HS-5 (cell line): ENCODE data around the gene GPC6.

Source experiments
- DNase-seq: peaks from one replicate; pipeline ENCODE4 v3.0.0-alpha.2; 2012; ENCODE audit warnings: low read depth

GPC6 gene

DNA sequence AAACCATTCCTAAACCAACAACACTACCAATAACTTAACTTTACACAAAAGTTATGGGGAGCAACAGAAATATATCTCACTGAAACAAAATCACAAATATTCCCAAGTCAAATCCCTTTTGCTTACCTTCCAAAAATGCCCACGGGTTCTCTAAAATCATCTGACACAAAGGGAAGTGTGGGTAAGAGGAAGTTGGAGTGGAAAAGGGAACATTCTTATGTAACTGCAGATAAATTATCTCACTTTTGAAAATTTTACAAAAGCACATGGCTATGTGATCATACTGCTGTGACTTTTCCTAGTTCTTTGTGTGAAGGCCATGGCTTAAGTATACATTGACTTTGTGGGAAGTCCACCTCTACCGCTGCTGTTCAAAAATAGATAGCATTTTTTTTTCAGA is 350.5 kb downstream of the GPC6 start:
- DNase-seq: no peak

DNA sequence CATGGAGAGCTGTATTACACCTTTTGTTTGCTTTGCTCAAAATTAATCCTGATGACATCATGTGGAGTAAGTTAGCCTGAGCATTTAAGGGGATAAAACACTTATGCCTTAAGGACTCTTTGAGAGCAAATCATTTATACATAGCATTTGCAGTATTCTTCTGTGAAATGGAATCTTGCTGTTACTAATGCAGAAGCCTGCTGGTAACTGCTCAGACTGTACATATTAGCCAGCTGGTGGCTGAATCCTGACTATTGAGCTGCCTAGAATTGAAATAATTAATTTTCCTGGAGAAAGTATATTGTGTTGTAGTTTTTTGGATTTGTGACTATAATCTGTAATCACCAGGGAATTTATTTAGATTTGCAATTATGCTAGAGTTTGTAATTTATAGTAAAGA is 363.2 kb downstream of the GPC6 start:
- DNase-seq: no peak

DNA sequence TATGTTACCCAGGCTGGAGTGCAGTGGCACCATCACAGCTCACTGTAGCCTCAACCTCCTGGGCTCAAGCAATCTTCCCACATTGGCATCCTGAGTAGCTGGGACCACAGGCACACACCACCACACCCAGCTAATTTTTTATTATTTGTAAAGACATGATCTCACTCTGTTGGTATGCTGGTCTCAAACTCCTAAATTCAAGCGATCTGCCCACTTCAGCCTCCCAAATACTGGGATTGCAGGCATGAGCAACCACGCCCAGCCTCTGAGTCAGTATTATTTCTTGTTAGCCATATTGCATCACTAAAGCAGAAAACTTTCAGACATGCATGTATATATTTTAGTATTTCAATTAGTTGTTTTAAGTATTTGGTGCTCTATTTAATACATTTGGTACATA is 376.4 kb downstream of the GPC6 start:
- DNase-seq: peak; percentile 75

DNA sequence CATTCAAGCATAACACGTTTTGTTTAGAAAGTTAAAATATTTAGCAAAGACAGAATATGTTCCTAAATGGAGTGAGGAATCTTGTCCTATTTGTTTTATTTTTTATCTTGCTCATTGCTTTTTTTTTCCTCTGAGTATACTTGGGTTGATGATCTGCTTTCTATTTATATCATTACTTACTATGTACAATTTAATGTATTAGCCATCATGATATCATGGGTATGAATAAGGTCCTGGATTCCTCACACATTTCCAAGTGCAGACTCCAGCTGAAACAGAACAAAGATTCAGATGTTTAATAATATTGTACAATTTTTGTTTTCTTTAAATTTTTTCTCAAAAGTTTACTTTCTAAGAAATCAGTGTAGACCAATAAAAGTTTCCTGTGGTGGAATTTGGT is 388.2 kb downstream of the GPC6 start:
- DNase-seq: no peak

DNA sequence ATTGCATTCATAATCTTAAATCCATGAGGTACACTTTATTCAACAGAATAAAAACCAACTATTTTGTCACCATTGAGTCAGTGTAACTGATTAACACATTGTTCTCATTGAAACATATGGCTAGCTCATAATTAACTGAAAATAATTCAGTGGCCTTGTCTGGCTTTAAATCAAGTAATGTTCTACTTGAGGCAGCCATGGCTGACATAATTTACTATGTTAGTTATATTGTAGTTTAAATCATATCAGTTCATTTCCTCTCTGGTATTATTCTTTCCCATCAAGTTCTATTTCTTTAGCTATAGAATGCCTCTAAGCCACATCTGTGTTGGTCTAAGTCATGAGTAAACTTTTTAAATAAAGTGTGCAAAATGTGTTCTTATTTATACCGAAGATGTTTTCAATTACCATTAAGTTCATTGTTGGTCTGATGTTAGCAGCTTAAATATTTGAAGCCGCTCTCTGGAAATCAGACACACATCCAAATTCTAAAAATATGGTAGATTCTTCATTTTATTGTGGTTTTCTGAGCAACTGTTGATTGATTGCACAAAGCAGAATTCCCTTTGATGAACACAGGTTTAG is 393.7 kb downstream of the GPC6 start:
- peak; percentile 23 for DNase-seq

DNA sequence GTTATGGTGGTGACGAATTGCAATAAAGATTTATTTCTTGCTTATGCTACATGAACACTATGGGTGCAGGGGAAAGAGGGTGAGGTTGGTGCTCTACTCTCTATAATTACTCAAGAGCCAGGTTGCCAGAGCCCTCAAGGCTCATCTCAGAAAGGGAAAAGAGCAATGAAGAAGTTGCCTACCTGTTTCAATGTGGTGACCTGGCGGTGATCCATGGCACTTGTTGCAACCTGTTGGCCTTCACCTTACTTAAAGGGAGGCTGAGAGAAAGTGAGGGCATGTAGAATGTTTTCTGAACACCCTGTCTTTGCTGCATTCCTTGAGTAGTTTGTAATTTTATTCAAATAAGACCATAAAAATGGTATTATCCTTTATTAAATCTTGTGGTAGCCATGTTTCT is 394.4 kb downstream of the GPC6 start:
- DNase-seq: no peak

DNA sequence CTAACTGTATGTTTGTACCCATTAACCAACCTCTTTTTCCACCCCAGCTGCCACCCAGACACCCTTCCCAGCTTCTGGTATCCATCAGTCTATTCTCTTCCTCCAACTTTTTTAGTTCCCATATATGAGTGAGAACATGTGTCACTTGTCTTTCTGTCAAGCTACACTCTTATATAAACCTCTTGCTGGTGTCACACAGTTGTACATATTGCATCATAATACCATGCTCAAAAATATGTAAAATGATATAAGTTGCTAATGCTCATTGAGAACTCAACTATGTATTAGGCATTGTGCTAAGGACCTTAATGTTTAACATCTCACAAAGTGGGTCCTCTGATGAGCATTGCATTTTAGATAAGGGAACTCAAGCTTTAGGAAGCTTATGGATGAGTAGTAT is 395.4 kb downstream of the GPC6 start:
- no peak for DNase-seq

DNA sequence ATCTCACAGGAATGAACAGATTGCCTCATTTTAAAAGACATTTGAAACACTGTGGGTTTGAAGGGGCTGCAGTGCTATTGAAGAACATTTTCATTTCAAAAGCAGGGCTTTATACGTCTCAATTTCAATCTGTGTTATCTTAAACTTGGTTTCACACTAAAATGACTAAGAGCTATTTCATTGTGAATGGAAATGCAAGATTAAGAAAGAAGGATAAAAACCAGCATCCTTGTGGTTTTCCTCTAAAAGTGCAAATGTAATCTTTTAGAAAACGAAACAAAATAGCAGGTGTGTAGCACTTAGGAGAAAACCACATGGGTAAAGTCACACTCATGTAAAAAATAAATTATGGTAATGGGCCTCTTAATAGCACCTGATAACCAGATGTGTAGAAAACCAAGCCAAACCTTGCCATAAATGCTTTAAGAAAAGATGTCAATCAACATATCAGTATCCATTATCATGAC is 397.7 kb downstream of the GPC6 start:
- no peak for DNase-seq

DNA sequence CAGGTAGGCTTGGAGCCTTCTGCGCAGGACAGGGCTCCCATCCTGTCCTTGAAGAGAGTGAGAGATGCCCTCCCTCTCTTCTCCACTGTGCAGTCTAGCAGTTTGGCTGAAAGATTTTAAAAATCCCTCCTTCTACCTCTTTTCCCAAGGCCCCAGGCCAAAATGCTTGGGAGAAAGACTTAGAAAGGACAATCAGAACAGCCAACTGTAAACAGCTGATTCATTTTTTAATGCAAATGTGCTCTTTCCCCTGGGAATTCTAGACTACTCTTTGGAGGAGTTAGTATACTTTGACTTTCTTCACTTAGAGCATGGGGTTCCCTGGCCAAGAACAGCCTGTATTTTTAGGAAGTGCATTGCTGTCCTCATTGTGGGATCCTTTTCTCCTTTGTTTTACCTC is 398.9 kb downstream of the GPC6 start:
- DNase-seq: no peak

DNA sequence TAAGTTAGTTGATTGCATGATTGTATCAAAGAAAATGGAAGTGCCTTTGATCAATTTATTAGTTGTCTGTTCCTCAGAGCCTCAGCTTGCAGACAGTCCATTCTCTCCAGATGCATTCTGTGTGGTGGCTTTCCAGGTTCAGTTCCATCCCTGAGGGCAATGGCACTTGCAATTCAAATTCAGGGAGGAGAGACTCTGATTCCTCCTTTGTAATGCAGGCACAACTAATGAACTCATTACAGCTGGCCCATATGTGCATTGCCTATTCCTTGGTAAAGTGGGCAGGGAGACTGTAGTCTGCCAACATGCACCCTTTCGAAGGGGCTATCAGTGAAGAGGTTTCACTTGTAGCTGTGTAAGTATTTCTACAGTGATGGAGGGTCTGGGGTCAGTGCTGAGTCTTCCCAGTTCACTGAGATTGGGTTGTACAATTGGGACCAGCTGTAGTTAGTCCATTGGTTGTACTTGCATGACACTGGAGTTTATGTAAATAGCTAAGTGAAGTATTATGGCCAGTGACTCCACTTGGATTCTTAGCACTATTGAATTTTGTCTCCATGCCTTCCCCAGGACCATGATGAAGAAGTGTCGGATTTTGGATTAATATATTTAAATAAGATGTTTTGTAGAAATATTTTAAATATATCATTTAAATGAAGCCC is 401.7 kb downstream of the GPC6 start:
- no peak for DNase-seq

DNA sequence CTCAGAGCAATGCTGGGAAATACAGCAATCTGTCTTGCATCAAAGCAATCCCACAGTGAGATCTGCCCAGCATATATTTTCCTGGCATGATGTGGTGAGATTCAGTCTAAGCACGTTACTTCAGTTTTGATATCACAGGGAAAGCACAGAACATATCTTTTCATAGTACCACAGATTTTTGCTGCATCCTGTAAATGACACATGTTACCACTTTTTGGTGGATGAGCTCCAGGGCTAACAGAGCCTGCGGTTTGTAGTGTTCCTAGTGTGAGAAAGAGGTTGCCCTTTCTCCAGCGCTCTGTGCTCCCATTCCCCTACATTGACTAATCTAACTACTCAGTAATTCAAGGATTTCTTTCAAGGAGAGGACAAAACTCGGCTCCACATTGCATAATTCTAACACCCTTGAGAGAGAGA is 409.0 kb downstream of the GPC6 start:
- DNase-seq: no peak

DNA sequence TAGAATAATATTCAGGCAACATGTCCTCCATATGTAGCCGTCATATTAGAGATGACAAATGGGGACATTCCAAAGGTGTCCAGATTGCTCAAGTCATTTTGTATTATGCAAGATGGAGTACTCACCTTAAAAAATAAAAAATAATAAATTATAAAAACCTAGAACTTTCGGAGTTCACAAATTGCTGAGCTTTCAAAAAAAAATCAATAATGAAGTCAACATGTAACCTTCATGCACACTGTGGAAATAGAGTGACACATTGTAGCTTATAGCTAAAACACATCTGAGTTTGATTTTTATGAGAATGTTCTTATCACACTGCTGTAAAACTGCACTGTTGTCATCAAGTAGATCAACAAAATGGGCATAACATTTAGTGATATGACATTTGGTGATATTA is 411.2 kb downstream of the GPC6 start:
- DNase-seq: no peak

DNA sequence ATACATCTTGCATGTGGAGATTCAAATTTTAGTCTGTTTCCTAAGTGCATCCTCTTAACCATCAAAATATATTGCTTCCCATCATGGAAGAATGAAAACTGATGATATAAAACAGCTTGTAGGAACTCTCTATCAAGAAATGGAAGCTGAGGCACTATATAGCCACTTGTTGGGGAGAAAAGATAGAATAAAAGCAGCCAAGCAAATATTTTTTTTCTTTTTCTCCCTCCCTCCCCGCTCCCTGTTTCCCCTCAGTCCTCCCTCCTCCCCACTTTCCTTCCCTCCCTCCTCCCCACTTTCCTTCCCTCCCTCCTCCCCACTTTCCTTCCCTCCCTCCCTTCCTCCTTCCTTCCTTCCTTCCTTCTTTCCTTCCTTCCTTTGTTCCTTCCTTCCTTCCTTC is 413.8 kb downstream of the GPC6 start:
- DNase-seq: no peak

DNA sequence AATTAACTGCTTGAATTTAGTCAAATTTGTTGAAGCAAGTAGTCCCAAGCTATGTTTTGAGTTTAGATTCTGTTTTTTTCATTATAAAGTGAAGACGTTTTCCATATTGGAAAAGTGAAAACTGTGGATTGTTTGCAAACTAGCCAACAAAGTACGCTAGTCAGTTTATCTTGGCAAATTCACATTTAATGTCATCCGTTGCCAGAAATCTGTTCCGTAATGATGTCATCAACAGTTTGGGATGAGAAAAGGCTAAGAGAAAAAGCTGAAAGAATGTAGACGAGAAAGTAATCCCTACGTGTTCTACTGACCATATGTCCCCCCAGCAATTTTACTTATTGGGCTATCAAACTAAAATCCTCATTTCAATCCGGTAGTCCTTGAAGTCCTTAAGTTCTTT is 419.6 kb downstream of the GPC6 start:
- no peak for DNase-seq

DNA sequence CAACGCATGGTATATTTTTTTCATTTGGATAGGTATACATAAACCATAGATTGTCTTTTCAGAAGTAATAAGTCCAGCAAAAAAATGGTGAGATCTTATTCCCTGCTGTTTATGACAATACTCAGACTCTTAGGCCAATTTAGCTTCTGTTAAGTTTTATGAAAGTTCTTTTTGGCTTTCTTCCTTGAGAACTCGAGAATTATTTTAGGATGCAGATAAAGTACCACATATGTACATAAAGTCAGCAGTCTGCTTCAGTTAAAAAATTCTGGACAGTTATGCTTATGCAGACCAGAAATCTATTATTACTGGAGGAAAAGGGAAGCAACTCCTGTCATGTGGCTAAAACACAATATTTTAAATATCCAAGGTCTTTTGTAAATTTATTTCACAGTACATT is 422.9 kb downstream of the GPC6 start:
- no peak for DNase-seq

DNA sequence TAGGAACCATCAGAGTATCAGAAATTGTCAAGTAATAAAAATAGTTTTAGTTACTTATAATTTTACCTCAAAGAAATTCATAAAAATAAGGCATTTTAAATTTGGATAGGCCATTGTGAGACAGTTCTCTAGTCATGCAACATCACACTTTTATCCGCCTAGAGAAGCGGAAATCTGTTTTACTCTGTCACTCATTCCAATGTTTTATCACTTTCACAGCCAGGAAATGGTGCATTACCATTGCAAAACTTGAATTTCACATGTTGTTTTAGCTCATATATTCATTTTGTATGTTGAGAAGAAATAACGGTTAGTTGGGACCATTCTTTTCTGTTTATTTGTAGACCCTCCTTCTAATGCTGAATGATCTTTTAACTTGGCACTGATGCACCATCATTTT is 427.2 kb downstream of the GPC6 start:
- no peak for DNase-seq

DNA sequence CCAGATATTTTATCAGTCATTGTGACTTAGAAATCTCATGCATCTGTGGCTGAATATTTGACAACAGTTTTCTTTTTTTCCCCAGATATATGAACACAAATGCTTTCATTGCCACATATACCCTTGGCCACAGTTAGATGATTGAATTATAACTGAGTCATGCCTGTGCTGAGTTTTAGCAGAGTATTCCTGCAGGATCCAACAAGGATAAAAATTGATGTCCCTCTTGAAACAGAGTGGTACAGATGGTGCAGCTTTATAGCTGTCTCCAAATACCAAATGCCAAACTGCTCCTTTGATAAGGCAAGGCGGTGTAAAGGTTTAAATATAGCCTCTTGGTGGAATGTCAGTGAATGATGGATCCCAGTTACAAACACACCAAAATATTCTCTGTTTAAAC is 428.5 kb downstream of the GPC6 start:
- no peak for DNase-seq

DNA sequence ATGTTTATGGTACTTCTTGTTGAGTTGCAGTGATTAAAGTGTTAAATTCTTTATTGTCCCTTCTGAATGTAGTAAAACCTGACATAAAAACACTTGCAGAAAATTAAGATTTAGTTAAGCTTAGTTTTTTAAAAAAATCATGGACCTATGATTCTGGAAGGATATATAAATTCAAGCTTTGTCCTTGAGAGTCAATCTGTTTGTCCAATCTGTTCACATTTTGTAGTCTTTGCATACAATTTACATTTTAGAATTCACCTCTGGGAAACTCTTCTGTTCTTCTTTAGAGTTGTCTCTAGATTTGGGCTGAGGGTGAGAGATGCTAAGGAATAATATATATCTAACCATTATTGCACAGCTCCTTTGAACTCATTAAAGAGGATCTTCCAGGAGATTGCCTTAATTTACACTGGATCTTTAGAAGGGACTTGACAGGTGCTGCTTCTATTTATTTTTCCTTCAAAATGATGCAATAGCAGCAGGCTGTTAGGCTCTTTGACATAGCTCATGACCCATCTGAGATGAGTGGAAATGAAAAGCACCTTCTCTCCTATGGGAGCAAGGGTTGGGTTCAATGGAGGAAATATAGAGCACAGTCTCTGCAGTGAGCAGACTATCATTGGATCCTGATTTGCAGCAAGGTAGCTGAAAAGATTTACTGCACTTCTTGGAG is 433.9 kb downstream of the GPC6 start:
- DNase-seq: no peak

DNA sequence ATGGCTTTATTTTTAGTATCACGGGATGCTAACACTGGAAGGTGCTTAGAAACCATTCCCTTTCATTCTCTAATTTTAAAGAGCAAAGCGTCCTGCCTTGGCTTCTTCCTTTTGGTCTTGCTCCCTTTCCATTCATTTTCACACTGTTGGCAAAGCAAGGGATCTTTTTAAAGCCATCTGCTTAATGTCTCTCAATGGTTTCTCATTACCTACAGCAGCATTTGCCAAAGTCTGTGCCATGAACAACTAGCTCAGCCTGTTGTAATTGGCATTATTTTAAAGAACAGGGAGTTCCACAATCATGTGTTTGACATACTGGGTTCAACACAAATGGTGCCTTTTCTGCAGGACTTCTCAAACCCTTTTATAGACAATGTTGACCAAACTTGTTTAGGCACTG is 444.3 kb downstream of the GPC6 start:
- no peak for DNase-seq

DNA sequence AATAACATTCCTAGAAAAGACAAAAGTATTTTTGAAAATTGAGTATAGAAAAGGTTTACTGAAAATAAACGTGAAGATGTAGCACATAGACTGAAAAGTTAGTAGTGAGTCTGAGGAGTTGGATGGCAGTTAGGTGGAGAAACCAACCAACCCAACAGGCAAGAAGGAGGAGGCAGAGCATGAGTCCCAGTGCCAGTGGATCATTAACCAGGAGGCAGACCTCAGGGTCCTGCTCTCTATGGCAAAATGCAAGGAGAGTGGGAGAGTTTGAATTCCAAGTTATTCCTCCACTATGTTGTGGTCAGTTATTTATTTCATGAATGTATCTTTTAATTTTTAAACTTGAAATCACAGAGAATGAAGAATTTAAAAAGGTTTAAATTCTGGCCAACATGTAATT is 446.4 kb downstream of the GPC6 start:
- DNase-seq: no peak

DNA sequence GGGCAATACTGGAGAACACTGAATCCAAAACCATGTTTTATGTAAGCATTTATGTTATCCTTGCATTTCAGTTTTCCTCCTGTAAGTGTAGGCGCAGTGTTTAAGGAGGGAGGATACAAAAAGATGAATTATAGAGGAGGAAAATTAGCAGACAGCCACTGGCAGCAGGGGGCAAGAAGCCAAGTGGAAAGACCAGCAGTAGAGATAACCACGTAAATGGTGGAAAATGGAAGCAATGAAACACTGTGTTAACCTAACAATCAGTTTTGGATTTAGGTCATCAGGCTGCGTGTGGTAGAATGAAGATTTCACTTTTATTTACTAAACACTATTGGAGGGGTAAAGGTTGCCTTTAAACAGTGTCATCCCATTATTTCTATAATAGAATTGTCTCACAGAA is 447.3 kb downstream of the GPC6 start:
- DNase-seq: no peak

DNA sequence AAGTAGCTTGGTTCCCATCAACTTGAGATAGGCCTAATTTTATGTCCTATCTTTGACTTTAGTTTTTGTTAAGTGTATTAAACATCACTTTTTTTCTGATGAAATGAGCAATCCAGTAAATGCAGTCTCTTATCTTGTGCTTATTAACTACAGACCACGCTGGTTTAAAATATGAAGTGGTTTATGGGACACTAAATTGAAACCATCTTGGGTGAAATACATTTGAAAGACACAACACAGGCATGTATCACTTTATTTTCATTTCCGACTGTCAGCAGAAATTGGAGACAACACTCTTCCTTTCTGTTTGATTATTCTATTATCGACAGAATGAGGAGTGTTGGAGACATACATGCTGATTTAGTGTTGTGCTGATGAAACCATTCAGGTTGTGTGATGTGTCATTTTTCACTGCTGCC is 447.7 kb downstream of the GPC6 start:
- DNase-seq: no peak

DNA sequence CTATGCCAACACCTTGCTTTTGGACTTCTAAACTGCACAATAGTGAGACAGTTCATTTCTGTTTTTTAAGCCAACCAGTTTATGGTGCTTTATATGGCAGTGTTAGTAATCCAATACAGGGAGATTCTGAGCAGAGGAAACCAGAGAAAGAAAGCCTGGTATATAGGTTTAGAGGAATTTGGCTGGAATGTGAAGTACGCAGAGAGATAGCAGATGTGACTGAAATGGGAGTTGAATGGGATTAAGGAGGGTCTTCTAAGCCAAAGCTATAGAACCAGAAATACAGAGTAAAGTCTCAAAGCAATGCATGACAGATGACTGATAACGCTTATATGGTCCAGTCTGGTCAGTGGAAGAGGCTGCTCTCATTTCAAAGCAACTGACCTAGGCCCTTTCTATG is 453.7 kb downstream of the GPC6 start:
- no peak for DNase-seq

DNA sequence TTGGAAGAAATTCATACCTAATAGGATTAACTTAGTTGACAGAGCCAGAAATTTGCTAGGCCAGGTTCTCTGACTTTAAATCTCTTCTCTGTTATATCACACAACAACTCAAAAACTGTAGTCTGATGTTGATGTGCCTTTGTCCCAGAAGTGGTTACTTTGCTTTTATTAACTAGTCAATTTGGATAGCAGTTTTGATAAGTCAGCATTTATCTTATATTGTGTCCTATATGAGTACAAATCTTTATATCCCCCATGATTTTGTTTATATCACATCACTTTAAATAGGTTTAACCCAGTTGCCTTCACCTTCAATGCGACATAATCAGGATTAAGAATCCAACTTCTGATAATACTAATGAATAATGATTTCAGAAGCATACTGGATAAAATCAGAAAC is 459.3 kb downstream of the GPC6 start:
- no peak for DNase-seq
